Prostate gland (tissue), 2 donors: ENCODE results near the gene TNNI2.

ENCODE experiments used
- POLR2A ChIP-seq: fragments of 450-650 bp; IDR thresholded peaks from one replicate; pipeline ENCODE4 v1.6.1; 2016; ENCODE audit warnings: antibody characterized with exemption, mild to moderate bottlenecking
- TF ChIP-seq, protein P1 (sequence below), 4 experiments: fragments of 200-600 bp in 2 of 4; fragments of 450-650 bp in 2 of 4; sonication (generic) in 2 of 4; IDR thresholded peaks; 1 replicate in 3 of 4; 2 replicates in 1 of 4; pipeline ENCODE4 v1.5.1; 2016 to 2019; ENCODE audit warnings: antibody characterized with exemption in 4 of 4, mild to moderate bottlenecking in 2 of 4, moderate library complexity in 2 of 4

DNA sequence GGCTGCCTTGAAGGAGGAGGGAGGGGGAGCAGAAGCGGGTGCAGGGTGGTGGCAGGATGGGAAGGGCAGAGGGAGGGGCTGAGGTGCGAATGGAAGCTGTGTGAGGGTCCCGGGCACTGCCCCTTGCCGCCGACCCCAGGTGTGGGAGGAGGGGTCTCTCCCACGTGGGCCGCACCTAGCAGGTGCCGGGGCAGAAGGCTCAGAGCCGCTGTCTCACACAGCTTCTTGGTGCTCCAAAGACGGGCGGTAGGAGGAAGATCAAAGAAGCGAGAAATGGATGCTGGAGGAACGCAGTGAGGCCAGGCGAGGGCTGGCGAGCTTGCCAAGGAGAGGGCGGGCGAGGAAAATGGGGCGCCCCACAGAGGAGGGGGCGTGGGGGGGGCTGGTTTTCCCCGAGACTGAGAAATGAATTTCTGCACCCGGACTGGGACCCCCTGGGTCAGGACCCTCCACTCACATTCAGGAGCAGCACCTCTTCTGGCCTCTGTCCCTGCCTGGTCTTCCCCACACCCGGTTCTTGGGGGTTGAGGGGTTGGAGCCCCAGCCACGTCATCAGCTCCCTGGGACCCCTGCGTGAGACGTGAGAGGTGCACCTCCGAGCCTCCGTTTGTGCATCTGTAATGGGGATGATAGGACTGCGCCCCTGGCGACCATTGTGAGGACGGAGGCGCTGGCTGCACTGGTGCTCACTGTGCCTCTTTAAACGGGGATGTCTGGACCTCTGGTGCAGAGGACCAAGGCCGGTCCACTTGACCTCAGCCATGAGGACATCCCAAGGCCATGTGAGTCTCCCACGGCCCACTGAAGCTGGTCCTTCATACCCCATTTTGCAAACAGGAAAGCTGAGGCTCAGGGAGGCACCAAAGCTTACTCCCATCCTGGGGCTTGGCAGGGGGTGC lies 30.9 kb downstream of the TNNI2 start:
- TF ChIP-seq, protein P1, sequence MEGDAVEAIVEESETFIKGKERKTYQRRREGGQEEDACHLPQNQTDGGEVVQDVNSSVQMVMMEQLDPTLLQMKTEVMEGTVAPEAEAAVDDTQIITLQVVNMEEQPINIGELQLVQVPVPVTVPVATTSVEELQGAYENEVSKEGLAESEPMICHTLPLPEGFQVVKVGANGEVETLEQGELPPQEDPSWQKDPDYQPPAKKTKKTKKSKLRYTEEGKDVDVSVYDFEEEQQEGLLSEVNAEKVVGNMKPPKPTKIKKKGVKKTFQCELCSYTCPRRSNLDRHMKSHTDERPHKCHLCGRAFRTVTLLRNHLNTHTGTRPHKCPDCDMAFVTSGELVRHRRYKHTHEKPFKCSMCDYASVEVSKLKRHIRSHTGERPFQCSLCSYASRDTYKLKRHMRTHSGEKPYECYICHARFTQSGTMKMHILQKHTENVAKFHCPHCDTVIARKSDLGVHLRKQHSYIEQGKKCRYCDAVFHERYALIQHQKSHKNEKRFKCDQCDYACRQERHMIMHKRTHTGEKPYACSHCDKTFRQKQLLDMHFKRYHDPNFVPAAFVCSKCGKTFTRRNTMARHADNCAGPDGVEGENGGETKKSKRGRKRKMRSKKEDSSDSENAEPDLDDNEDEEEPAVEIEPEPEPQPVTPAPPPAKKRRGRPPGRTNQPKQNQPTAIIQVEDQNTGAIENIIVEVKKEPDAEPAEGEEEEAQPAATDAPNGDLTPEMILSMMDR (IDR thresholded peaks at IDR 0.05): no peak
- TF ChIP-seq POLR2A: no peak
